Measurements from ENCODE around the gene DNAAF5.
"Not testable (repeated sequence)": the region's sequence is repeated elsewhere in the genome, so short reads cannot be mapped to it uniquely, and the experiment has no call there.

DNAAF5 gene

GRCh38 chr7:745431-746154, 19.1 kb downstream of the DNAAF5 start:
- in situ Hi-C loops (cut with MboI; ENCODE audit: low sequenced_read_pairs), result no loop called here

GRCh38 chr7:746155-747061, 19.9 kb downstream of the DNAAF5 start:
- in situ Hi-C loops (cut with MboI; ENCODE audit: low sequenced_read_pairs), result no loop called here

- in situ Hi-C loops (cut with MboI; ENCODE audit: low sequenced_read_pairs), result no loop called here
Observed at GRCh38 chr7:747186-747585, 20.7 kb downstream of the DNAAF5 start.

GRCh38 chr7:748446-748845, 21.9 kb downstream of the DNAAF5 start:
- in situ Hi-C loops (cut with MboI; ENCODE audit: low sequenced_read_pairs), result no loop called here

GRCh38 chr7:749140-749551, 22.6 kb downstream of the DNAAF5 start:
- in situ Hi-C loops (cut with MboI; ENCODE audit: low sequenced_read_pairs), result no loop called here

- in situ Hi-C loops (cut with MboI; ENCODE audit: low sequenced_read_pairs), result no loop called here
Observed at GRCh38 chr7:750111-750905, 23.8 kb downstream of the DNAAF5 start.

- in situ Hi-C loops (cut with MboI; ENCODE audit: low sequenced_read_pairs), result no loop called here
Observed at GRCh38 chr7:751826-752225, 25.3 kb downstream of the DNAAF5 start.

- in situ Hi-C loops (cut with MboI; ENCODE audit: low sequenced_read_pairs), result not testable (repeated sequence)
Observed at GRCh38 chr7:752256-752655, 25.8 kb downstream of the DNAAF5 start.

- in situ Hi-C loops (cut with MboI; ENCODE audit: low sequenced_read_pairs), result no loop called here
Observed at GRCh38 chr7:753190-753589, 26.7 kb downstream of the DNAAF5 start.

- in situ Hi-C loops (cut with MboI; ENCODE audit: low sequenced_read_pairs), result no loop called here
Observed at GRCh38 chr7:754531-755412, 28.3 kb downstream of the DNAAF5 start.

- in situ Hi-C loops (cut with MboI; ENCODE audit: low sequenced_read_pairs), result no loop called here
Observed at GRCh38 chr7:755413-755805, 28.9 kb downstream of the DNAAF5 start.

GRCh38 chr7:756231-756927, 29.9 kb downstream of the DNAAF5 start:
- in situ Hi-C loops (cut with MboI; ENCODE audit: low sequenced_read_pairs), result no loop called here

- in situ Hi-C loops (cut with MboI; ENCODE audit: low sequenced_read_pairs), result no loop called here
Observed at GRCh38 chr7:756928-757560, 30.5 kb downstream of the DNAAF5 start.

GRCh38 chr7:757741-758163, 31.3 kb downstream of the DNAAF5 start:
- in situ Hi-C loops (cut with MboI; ENCODE audit: low sequenced_read_pairs), result no loop called here

GRCh38 chr7:759569-759968, 33.1 kb downstream of the DNAAF5 start:
- in situ Hi-C loops (cut with MboI; ENCODE audit: low sequenced_read_pairs), result no loop called here

GRCh38 chr7:760006-760405, 33.5 kb downstream of the DNAAF5 start:
- in situ Hi-C loops (cut with MboI; ENCODE audit: low sequenced_read_pairs), result no loop called here

- in situ Hi-C loops (cut with MboI; ENCODE audit: low sequenced_read_pairs), result no loop called here
Observed at GRCh38 chr7:761101-761500, 34.6 kb downstream of the DNAAF5 start.

GRCh38 chr7:761631-762030, 35.1 kb downstream of the DNAAF5 start:
- in situ Hi-C loops (cut with MboI; ENCODE audit: low sequenced_read_pairs), result no loop called here

GRCh38 chr7:762885-763284, 36.4 kb downstream of the DNAAF5 start:
- in situ Hi-C loops (cut with MboI; ENCODE audit: low sequenced_read_pairs), result no loop called here
